ENCODE data around the gene OR6C75. TPM values are rescaled to one million over a fixed set of nuclear protein-coding genes. Genes with fewer than 3 reads are reported as not detected.

OR6C75 gene
- not detected for total RNA-seq (2021; ENCODE audit: unreplicated experiment)
- not detected for polyA plus RNA-seq (2012; ENCODE audit: insufficient read length)
- not detected for Bru-seq, nascent RNA
- BruChase-seq, experiment 1, labeled RNA remaining after a 2-hour chase: percentile 10 among the genes with signal in this experiment
- not detected for BruChase-seq, experiment 2, labeled RNA remaining after a 6-hour chase
- long read RNA-seq: 0 reads

GRCh38 chr12:55362675-55363074 is at the start of gene OR6C75:
Gene OR6C75 (plus strand): TSS chr12:55362975. CDS start chr12:55365111, 2,136 bp downstream.
- DNase-seq (ENCODE audit: low read depth, low spot score) (no peak), ATAC-seq (no peak)
- Histone ChIP-seq H3K27me3 (ENCODE audit: control insufficient read depth, insufficient read depth, low read length) (no peaks in the 10 kb centered on the region), H3K4me3 (ENCODE audit: low read depth in 2 of 2, low read length in 2 of 2) (no peak within 1 kb of the TSS), H3K9me3 (ENCODE audit: control insufficient read depth, insufficient read depth, low read depth, low read length) (no peaks in the 10 kb centered on the region), H3K4me1 (ENCODE audit: control insufficient read depth, insufficient read depth, low read length) (no peaks in the 10 kb centered on the region), H3K36me3 (ENCODE audit: control insufficient read depth, insufficient read depth, low read length) (no peaks in the 10 kb centered on the region), H3K27ac (ENCODE audit: low read length) (no peak within 1 kb of the TSS)
- in situ Hi-C loops (cut with HindIII; ENCODE audit: low pct_unique_long_range_greater_than_20kb, low sequenced_read_pairs): no loop called here
- BruUV-seq (replicated peaks): no TSS peak
- POLR2A ChIA-PET: interaction anchor here (0.6 kb wide), 1 partner anchor 230 kb away, joined by 3 read pairs; no protein-coding TSS in a partner anchor
- intact Hi-C loops (cut with micrococcal nuclease; ENCODE audit: unreplicated experiment): no loop called here
- TF ChIP-seq CTCF (IDR thresholded peaks at IDR 0.05) (no peak), POLR2AphosphoS5 (IDR thresholded peaks at IDR 0.05; ENCODE audit: low read depth, low read length) (no peak), REST (IDR thresholded peaks at IDR 0.05; ENCODE audit: insufficient read depth in 1 of 2, low read depth in 2 of 2, low read length in 1 of 2) (no peak), TCF7L2 (IDR thresholded peaks at IDR 0.05; ENCODE audit: low read depth, low read length) (no peak), SIN3A (IDR thresholded peaks at IDR 0.05; ENCODE audit: borderline replicate concordance, insufficient read depth, low read depth, low read length) (no peak)
- CTCF ChIA-PET: no interaction called here

- TF ChIP-seq SIN3A (IDR thresholded peaks at IDR 0.05; ENCODE audit: borderline replicate concordance, insufficient read depth, low read depth, low read length): no peak
- ChIA-PET POLR2A (no interaction called here), CTCF (no interaction called here)
- no peak for ATAC-seq
- H3K4me3 ChIP-seq (ENCODE audit: low read depth in 2 of 2, low read length in 2 of 2): no peak within 1 kb of the TSS
- in situ Hi-C loops (cut with HindIII; ENCODE audit: low pct_unique_long_range_greater_than_20kb, low sequenced_read_pairs): no loop called here
- intact Hi-C loops (cut with micrococcal nuclease; ENCODE audit: unreplicated experiment): no loop called here
- no TSS peak for BruUV-seq (replicated peaks)
- no peak within 1 kb of the TSS for H3K27ac ChIP-seq (ENCODE audit: low read length)
- DNase-seq (ENCODE audit: low read depth, low spot score): no peak
- H3K4me1 ChIP-seq (ENCODE audit: control insufficient read depth, insufficient read depth, low read length): no peaks in the 10 kb centered on the region
- H3K27me3 ChIP-seq (ENCODE audit: control insufficient read depth, insufficient read depth, low read length): no peaks in the 10 kb centered on the region
- peaks cover under 1% of the 10 kb centered on the region; the same call in 1 of the 2 replicates for H3K9me3 ChIP-seq (ENCODE audit: control insufficient read depth, insufficient read depth, low read depth, low read length)
- H3K36me3 ChIP-seq (ENCODE audit: control insufficient read depth, insufficient read depth, low read length): no peaks in the 10 kb centered on the region
Measured at GRCh38 chr12:55314043-55314442, 48.7 kb upstream of the OR6C75 start, which contains the start of gene OR6C1. Gene OR6C1 (plus strand): TSS chr12:55314343. CDS start chr12:55320600, 6,257 bp downstream.

GRCh38 chr12:55320201-55320600 is 42.6 kb upstream of the OR6C75 start:
- peaks cover 5% of the 10 kb centered on the region; the same call in 1 of the 2 replicates for H3K9me3 ChIP-seq (ENCODE audit: control insufficient read depth, insufficient read depth, low read depth, low read length)
- no TSS peak for BruUV-seq (replicated peaks)
- DNase-seq (ENCODE audit: low read depth, low spot score) (no peak), ATAC-seq (no peak)
- no peaks in the 10 kb centered on the region for H3K4me1 ChIP-seq (ENCODE audit: control insufficient read depth, insufficient read depth, low read length)
- ChIA-PET POLR2A (no interaction called here), CTCF (no interaction called here)
- in situ Hi-C loops (cut with HindIII; ENCODE audit: low pct_unique_long_range_greater_than_20kb, low sequenced_read_pairs) (no loop called here), intact Hi-C loops (cut with micrococcal nuclease; ENCODE audit: unreplicated experiment) (no loop called here)
- no peaks in the 10 kb centered on the region for H3K36me3 ChIP-seq (ENCODE audit: control insufficient read depth, insufficient read depth, low read length)
- no peaks in the 10 kb centered on the region for H3K27me3 ChIP-seq (ENCODE audit: control insufficient read depth, insufficient read depth, low read length)
- H3K27ac ChIP-seq (ENCODE audit: low read length): no peak overlapping the region
- no peak overlapping the region for H3K4me3 ChIP-seq (ENCODE audit: low read depth in 2 of 2, low read length in 2 of 2)
- no peak for TF ChIP-seq CTCF (IDR thresholded peaks at IDR 0.05)
- no peak for TF ChIP-seq POLR2AphosphoS5 (IDR thresholded peaks at IDR 0.05; ENCODE audit: low read depth, low read length)
- TF ChIP-seq REST (IDR thresholded peaks at IDR 0.05; ENCODE audit: insufficient read depth in 1 of 2, low read depth in 2 of 2, low read length in 1 of 2): no peak
- TF ChIP-seq SIN3A (IDR thresholded peaks at IDR 0.05; ENCODE audit: borderline replicate concordance, insufficient read depth, low read depth, low read length): no peak
- no peak for TF ChIP-seq TCF7L2 (IDR thresholded peaks at IDR 0.05; ENCODE audit: low read depth, low read length)
